HEK293 (cell line): ENCODE data around the gene TRPM6.

Experiments
- CTCF ChIA-PET: fragments of 350-600 bp; formaldehyde crosslinking; extraction: SDS; loops from one replicate; lab custom pipeline; 2021; ENCODE audit warnings: antibody characterized with exemption; lab: Yijun Ruan, JAX
- POLR2A ChIA-PET: fragments of 300-600 bp; formaldehyde crosslinking; extraction: SDS; loops from one replicate; lab custom pipeline; 2020; ENCODE audit warnings: antibody characterized with exemption, inconsistent platforms; lab: Yijun Ruan, JAX
- H3K27ac ChIP-seq: fragments of 200-500 bp; sonication (Bioruptor generic); 2 replicates; pipeline ENCODE4 v1.5.1; 2014; ENCODE audit warnings: low read depth, low read length, control low read depth, inconsistent platforms; ENCODE audit errors: extremely low read depth
- H3K36me3 ChIP-seq, 2 experiments: fragments of 200-500 bp in 1 of 2; sonication (Bioruptor generic) in 1 of 2; 1 replicate in 1 of 2; 2 replicates in 1 of 2; pipeline ENCODE4 v1.5.1; 2014 to 2017; ENCODE audit warnings: inconsistent platforms in 2 of 2, low read length in 2 of 2; ENCODE audit not compliant: control insufficient read depth in 2 of 2, insufficient read depth in 1 of 2
- H3K4me1 ChIP-seq: fragments of 200-500 bp; sonication (Bioruptor generic); 2 replicates; pipeline ENCODE4 v1.5.1; 2014; ENCODE audit warnings: mild to moderate bottlenecking, low read length, inconsistent platforms; ENCODE audit not compliant: control insufficient read depth, insufficient read depth
- H3K4me3 ChIP-seq: 2 replicates; pipeline ENCODE4 v1.5.1; 2011; ENCODE audit warnings: low read depth, mild to moderate bottlenecking, control low read depth, low read length, moderate library complexity
- H3K9me3 ChIP-seq: fragments of 200-500 bp; sonication (Bioruptor generic); 2 replicates; pipeline ENCODE4 v1.5.1; 2014; ENCODE audit warnings: low read depth, low read length, inconsistent platforms; ENCODE audit not compliant: control insufficient read depth, insufficient read depth
- HOXC10 ChIP-seq: sonication (generic); formaldehyde crosslinking; IDR thresholded peaks from 2 replicates; pipeline ENCODE4 v1.8.1; 2023; ENCODE audit warnings: mild to moderate bottlenecking, missing genetic modification reagents
- KLF1 ChIP-seq: fragments of 450-650 bp; formaldehyde crosslinking; IDR thresholded peaks from 2 replicates; pipeline ENCODE4 v1.5.1; 2016; ENCODE audit warnings: missing biosample characterization, missing genetic modification characterization
- KLF9 ChIP-seq: fragments of 450-650 bp; formaldehyde crosslinking; IDR thresholded peaks from 2 replicates; pipeline ENCODE4 v1.5.1; 2016; ENCODE audit warnings: missing biosample characterization, missing genetic modification characterization, low read depth
- PATZ1 ChIP-seq: fragments of 450-650 bp; formaldehyde crosslinking; IDR thresholded peaks from 2 replicates; pipeline ENCODE4 v1.5.1; 2016; ENCODE audit warnings: missing biosample characterization, missing genetic modification characterization
- SALL2 ChIP-seq: fragments of 450-650 bp; formaldehyde crosslinking; IDR thresholded peaks from 2 replicates; pipeline ENCODE4 v1.5.0; 2017; ENCODE audit warnings: missing biosample characterization, mild to moderate bottlenecking, missing genetic modification characterization, borderline replicate concordance
- YY1 ChIP-seq: fragments of 450-650 bp; formaldehyde crosslinking; IDR thresholded peaks from 2 replicates; pipeline ENCODE4 v1.5.1; 2018; ENCODE audit warnings: missing biosample characterization, missing genetic modification characterization
- ZBTB17 ChIP-seq: fragments of 450-650 bp; formaldehyde crosslinking; IDR thresholded peaks from 2 replicates; pipeline ENCODE4 v1.5.1; 2016; ENCODE audit warnings: missing biosample characterization, missing genetic modification characterization
- ZNF140 ChIP-seq: fragments of 450-650 bp; formaldehyde crosslinking; IDR thresholded peaks from 2 replicates; pipeline ENCODE4 v1.5.1; 2016; ENCODE audit warnings: missing biosample characterization, missing genetic modification characterization
- ZNF19 ChIP-seq: fragments of 450-650 bp; formaldehyde crosslinking; IDR thresholded peaks from 2 replicates; pipeline ENCODE4; 2016; ENCODE audit warnings: missing biosample characterization, missing genetic modification characterization, low read depth
- ZNF23 ChIP-seq: fragments of 450-650 bp; formaldehyde crosslinking; IDR thresholded peaks from 2 replicates; pipeline ENCODE4 v1.5.1; 2016; ENCODE audit warnings: missing biosample characterization, missing genetic modification characterization, borderline replicate concordance
- ZNF37A ChIP-seq: fragments of 450-650 bp; IDR thresholded peaks from 2 replicates; pipeline ENCODE4 v1.5.1; 2018; ENCODE audit warnings: missing biosample characterization, missing genetic modification characterization
- ZNF394 ChIP-seq: fragments of 450-650 bp; formaldehyde crosslinking; IDR thresholded peaks from 2 replicates; pipeline ENCODE4 v1.5.1; 2016; ENCODE audit warnings: missing biosample characterization, missing genetic modification characterization, mild to moderate bottlenecking, moderate library complexity, borderline replicate concordance
- ZNF426 ChIP-seq: fragments of 450-650 bp; formaldehyde crosslinking; IDR thresholded peaks from 2 replicates; pipeline ENCODE4 v1.5.1; 2017; ENCODE audit warnings: missing biosample characterization, missing genetic modification characterization, mild to moderate bottlenecking, inconsistent platforms, moderate library complexity
- ZNF521 ChIP-seq: fragments of 450-650 bp; formaldehyde crosslinking; IDR thresholded peaks from 2 replicates; pipeline ENCODE4 v1.5.1; 2017; ENCODE audit warnings: missing biosample characterization, mild to moderate bottlenecking, missing genetic modification characterization
- ZNF555 ChIP-seq: fragments of 450-650 bp; formaldehyde crosslinking; conservative IDR thresholded peaks from 2 replicates; pipeline ENCODE4 v1.5.1; 2017; ENCODE audit warnings: missing biosample characterization, mild to moderate bottlenecking, missing genetic modification characterization, inconsistent platforms
- ZNF654 ChIP-seq: fragments of 450-650 bp; formaldehyde crosslinking; IDR thresholded peaks from 2 replicates; pipeline ENCODE4 v1.5.1; 2016; ENCODE audit warnings: low read depth, missing biosample characterization, missing genetic modification characterization
- ZNF670 ChIP-seq: fragments of 450-650 bp; formaldehyde crosslinking; IDR thresholded peaks from 2 replicates; pipeline ENCODE4 v1.5.1; 2016; ENCODE audit warnings: missing biosample characterization, missing genetic modification characterization, low read depth
- ZNF76 ChIP-seq: fragments of 450-650 bp; formaldehyde crosslinking; IDR thresholded peaks from 2 replicates; pipeline ENCODE4; 2016; ENCODE audit warnings: low read depth, missing biosample characterization, missing genetic modification characterization, borderline replicate concordance
- TF ChIP-seq, protein P1 (sequence below): fragments of 450-650 bp; formaldehyde crosslinking; IDR thresholded peaks from 2 replicates; pipeline ENCODE4 v1.5.1; 2016; ENCODE audit warnings: missing biosample characterization, missing genetic modification characterization
- TF ChIP-seq, protein P2 (sequence below): fragments of 450-650 bp; formaldehyde crosslinking; IDR thresholded peaks from 2 replicates; pipeline ENCODE4 v1.5.1; 2016; ENCODE audit warnings: missing biosample characterization, missing genetic modification characterization, low read depth

Gene TRPM6

DNA sequence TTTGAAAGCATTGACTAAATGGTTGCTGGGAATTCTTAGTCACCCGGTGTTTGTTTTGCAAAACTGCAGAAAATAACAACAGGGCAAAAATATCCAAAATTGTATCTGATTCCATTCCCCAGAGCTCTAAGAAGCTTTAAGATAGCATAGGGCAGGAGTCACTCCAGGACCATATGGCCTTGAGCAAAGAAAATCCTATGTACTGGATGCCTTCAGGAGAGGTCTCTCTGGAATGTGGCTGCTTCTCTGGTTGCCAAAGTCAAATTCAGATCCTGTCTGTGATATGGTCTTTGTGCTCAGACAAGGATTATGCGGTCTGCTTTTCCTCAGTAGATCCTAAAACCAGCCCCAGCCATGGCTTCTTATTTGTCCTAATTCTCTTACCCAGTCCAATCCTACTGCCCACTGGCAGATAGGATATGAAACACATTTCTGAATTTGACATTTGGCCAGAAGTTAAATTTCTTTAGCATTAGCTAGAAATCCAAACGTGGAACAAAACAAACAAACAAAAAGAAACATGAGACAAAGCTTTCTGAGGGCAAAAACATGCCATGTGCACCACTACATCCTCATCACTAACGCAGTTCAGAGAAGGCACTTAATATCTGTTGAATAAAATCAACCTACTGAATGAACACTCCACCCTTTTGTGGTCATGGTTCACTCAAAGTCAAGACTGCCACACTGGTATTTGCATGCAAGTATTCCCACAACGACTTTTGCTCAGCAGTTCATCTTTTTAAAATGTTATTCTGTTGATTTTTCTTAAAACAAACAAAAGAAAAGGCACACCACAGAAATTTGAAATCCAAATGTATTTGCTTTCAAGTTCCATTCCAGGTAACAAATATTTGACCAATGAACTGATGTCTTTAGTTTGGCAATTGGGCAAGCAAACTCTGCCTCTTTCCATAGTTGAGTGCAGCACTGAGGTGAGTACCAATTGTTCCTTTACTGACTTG, 165.7 kb downstream of the TRPM6 start:
- Histone ChIP-seq H3K9me3 (no peaks in the 10 kb centered on the region), H3K4me1 (no peaks in the 10 kb centered on the region), H3K4me3 (no peak overlapping the region), H3K27ac (no peak overlapping the region), H3K36me3 (no peaks in the 10 kb centered on the region)
- no peak for TF ChIP-seq ZNF555 (tag by site-specific recombination)
- TF ChIP-seq ZNF23 (tag by site-specific recombination) = no peak
- no peak for TF ChIP-seq ZNF426 (tag by site-specific recombination)
- TF ChIP-seq HOXC10 (CRISPR knock-in tag) = no peak
- TF ChIP-seq ZNF394 (tag by site-specific recombination) = no peak
- TF ChIP-seq ZNF670 (tag by site-specific recombination) = no peak
- TF ChIP-seq ZNF76 (tag by site-specific recombination) = no peak
- TF ChIP-seq ZNF140 = no peak
- TF ChIP-seq PATZ1 (tag by site-specific recombination) = no peak
- no peak for TF ChIP-seq ZBTB17 (tag by site-specific recombination)
- TF ChIP-seq ZNF654 (tag by site-specific recombination) = no peak
- TF ChIP-seq ZNF521 (tag by site-specific recombination) = no peak
- no peak for TF ChIP-seq KLF1 (tag by site-specific recombination)
- no peak for TF ChIP-seq ZNF19 (tag by site-specific recombination)
- TF ChIP-seq, protein P1, sequence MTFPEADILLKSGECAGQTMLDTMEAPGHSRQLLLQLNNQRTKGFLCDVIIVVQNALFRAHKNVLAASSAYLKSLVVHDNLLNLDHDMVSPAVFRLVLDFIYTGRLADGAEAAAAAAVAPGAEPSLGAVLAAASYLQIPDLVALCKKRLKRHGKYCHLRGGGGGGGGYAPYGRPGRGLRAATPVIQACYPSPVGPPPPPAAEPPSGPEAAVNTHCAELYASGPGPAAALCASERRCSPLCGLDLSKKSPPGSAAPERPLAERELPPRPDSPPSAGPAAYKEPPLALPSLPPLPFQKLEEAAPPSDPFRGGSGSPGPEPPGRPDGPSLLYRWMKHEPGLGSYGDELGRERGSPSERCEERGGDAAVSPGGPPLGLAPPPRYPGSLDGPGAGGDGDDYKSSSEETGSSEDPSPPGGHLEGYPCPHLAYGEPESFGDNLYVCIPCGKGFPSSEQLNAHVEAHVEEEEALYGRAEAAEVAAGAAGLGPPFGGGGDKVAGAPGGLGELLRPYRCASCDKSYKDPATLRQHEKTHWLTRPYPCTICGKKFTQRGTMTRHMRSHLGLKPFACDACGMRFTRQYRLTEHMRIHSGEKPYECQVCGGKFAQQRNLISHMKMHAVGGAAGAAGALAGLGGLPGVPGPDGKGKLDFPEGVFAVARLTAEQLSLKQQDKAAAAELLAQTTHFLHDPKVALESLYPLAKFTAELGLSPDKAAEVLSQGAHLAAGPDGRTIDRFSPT (tag by site-specific recombination) = no peak
- TF ChIP-seq, protein P2, sequence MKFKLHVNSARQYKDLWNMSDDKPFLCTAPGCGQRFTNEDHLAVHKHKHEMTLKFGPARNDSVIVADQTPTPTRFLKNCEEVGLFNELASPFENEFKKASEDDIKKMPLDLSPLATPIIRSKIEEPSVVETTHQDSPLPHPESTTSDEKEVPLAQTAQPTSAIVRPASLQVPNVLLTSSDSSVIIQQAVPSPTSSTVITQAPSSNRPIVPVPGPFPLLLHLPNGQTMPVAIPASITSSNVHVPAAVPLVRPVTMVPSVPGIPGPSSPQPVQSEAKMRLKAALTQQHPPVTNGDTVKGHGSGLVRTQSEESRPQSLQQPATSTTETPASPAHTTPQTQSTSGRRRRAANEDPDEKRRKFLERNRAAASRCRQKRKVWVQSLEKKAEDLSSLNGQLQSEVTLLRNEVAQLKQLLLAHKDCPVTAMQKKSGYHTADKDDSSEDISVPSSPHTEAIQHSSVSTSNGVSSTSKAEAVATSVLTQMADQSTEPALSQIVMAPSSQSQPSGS (tag by site-specific recombination) = no peak
- no peak for TF ChIP-seq YY1 (tag by site-specific recombination)
- no peak for TF ChIP-seq KLF9
- TF ChIP-seq ZNF37A (tag by site-specific recombination) = no peak
- no peak for TF ChIP-seq SALL2 (tag by site-specific recombination)
- CTCF ChIA-PET = interaction anchor here (0.6 kb wide), 1 partner anchor 56 kb away, joined by 3 read pairs; no protein-coding TSS in a partner anchor
- POLR2A ChIA-PET = no interaction called here
